GM12878 (cell line): ENCODE results near the gene IPMK. TPM values are rescaled to one million over a fixed set of nuclear protein-coding genes. Genes with fewer than 3 reads are reported as not detected.

Experiments
- CBX3 ChIP-seq: fragments of 200-600 bp; sonication (generic); IDR thresholded peaks from 2 replicates; pipeline ENCODE4 v1.6.1; 2016; ENCODE audit warnings: low read depth, borderline replicate concordance
- CREB1 ChIP-seq: IDR thresholded peaks from 2 replicates; pipeline ENCODE4 v1.6.1; 2012; ENCODE audit warnings: low read depth, mild to moderate bottlenecking, inconsistent platforms
- ESRRA ChIP-seq: IDR thresholded peaks from 2 replicates; pipeline ENCODE4 v1.6.1; 2012; ENCODE audit warnings: mild to moderate bottlenecking, low read length, improper control_type of control experiment
- MTA3 ChIP-seq: IDR thresholded peaks from 2 replicates; pipeline ENCODE4 v1.6.1; 2012; ENCODE audit warnings: low read length, inconsistent platforms, borderline replicate concordance
- PAX8 ChIP-seq: fragments of 450-650 bp; IDR thresholded peaks from 2 replicates; pipeline ENCODE4 v1.6.1; 2017; ENCODE audit warnings: mild to moderate bottlenecking, moderate library complexity
- ZNF207 ChIP-seq: fragments of 450-650 bp; IDR thresholded peaks from 2 replicates; pipeline ENCODE4 v1.6.1; 2014; ENCODE audit warnings: antibody characterized with exemption, mild to moderate bottlenecking, borderline replicate concordance
- ZSCAN29 ChIP-seq: fragments of 450-650 bp; IDR thresholded peaks from 2 replicates; pipeline ENCODE4 v1.6.1; 2017; ENCODE audit warnings: mild to moderate bottlenecking, moderate library complexity
- ZZZ3 ChIP-seq: IDR thresholded peaks from 2 replicates; pipeline ENCODE4 v1.6.1; 2011; ENCODE audit warnings: low read depth; ENCODE audit not compliant: control insufficient read depth, insufficient read length
- polyA plus RNA-seq, 11 experiments: library from polyadenylated mRNA; depleted of rRNA in 4 of 11; unstranded in 6 of 11; stranded (reverse) in 5 of 11; fragments of >200 nt; fragmentation: Nextera tagmentation in 4 of 11; fragmentation: Illumina TruSeq in 1 of 11; extraction: Ambion mirVana in 4 of 11; extraction: Trizol in 1 of 11; gene quantifications; 1 replicate in 1 of 11; 2 replicates in 10 of 11; pipeline versions ENCODE4 v1.2.1 to v1.2.3, GENCODE V29; 2011 to 2016; ENCODE audit warnings: inconsistent platforms in 2 of 11, missing spikeins in 2 of 11, low read depth in 1 of 11
- total RNA-seq, 4 experiments: library from RNA; depleted of rRNA in 3 of 4; stranded (reverse); fragments of >200 nt in 3 of 4; fragmentation: Illumina TruSeq in 1 of 4; extraction: Trizol in 1 of 4; gene quantifications; 2 replicates each; pipeline versions ENCODE4 v1.2.1 to v1.2.3, GENCODE V29; 2013 to 2021
- TF ChIP-seq, protein P1 (sequence below): IDR thresholded peaks from 2 replicates; pipeline ENCODE4 v1.6.1; 2011; ENCODE audit warnings: borderline replicate concordance, low read depth, mild to moderate bottlenecking, moderate library complexity, low read length; ENCODE audit not compliant: insufficient read depth, poor library complexity, severe bottlenecking
- TF ChIP-seq, protein P2 (sequence below): fragments of 450-650 bp; formaldehyde crosslinking; IDR thresholded peaks from 2 replicates; pipeline ENCODE4 v1.4.0; 2022; ENCODE audit warnings: mild to moderate bottlenecking, moderate library complexity
- TF ChIP-seq, protein P3 (sequence below): fragments of 450-650 bp; IDR thresholded peaks from 2 replicates; pipeline ENCODE4 v1.6.1; 2017; ENCODE audit warnings: mild to moderate bottlenecking
- TF ChIP-seq, protein P4 (sequence below): fragments of 450-650 bp; conservative IDR thresholded peaks from 2 replicates; pipeline ENCODE4 v1.6.1; 2017; ENCODE audit warnings: mild to moderate bottlenecking, moderate library complexity
- TF ChIP-seq, protein P5 (sequence below): fragments of 450-650 bp; IDR thresholded peaks from 2 replicates; pipeline ENCODE4 v1.6.1; 2017; ENCODE audit warnings: antibody characterized with exemption, mild to moderate bottlenecking, moderate library complexity
- TF ChIP-seq, protein P6 (sequence below), 3 experiments: IDR thresholded peaks in 2 of 3; conservative IDR thresholded peaks in 1 of 3; 2 replicates each; pipeline ENCODE4 v1.5.1; 2011; ENCODE audit warnings: low read depth in 3 of 3, low read length in 3 of 3, mild to moderate bottlenecking in 3 of 3, control low read depth in 2 of 3, moderate library complexity in 2 of 3, inconsistent platforms in 1 of 3, mixed read lengths in 1 of 3; ENCODE audit not compliant: control insufficient read depth in 2 of 3, insufficient read depth in 1 of 3; ENCODE audit errors: extremely low read depth in 1 of 3

The IPMK gene
- total and polyA plus RNA-seq, 10 of the 15 experiments (the other 5 are each of a cell fraction or from before 2014, with no cell fraction given), result 0.84 to 7.5 (median 3.6) TPM

DNA sequence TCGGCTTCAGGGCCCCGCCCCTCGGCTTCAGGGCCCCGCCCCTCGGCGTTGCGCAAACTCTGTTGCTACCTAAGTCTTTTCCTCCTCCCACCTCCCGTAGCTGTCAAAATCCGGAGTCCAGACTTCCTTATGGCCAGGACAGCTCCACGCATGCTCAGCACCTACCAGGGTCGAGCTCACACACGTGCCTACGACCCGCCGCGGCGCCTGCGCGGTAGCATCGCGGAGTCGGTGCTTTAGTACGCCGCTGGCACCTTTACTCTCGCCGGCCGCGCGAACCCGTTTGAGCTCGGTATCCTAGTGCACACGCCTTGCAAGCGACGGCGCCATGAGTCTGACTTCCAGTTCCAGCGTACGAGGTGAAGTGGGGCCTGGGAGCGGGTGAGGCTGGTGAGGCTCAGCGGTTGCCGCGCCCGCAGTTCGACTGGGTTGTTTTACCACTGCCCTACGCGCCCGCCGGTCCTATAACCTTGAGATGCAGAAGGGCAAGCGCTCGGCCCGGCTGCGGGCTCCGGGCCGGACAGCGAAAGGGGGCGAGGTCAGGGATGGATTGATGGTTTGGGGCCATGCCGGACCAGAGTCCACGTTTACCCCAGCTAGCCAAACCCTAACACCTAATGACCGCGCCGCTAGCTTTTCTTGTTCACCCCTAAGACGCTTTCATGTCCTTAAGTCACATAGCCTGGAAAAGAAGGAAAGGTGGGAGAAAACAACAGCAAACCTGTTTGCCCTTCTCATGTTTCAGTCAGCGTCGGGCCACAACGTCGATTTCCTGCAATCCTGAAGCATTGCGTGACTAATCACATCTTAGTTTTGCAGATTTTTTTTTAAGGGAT is 1.5 kb upstream of the IPMK start, which contains the start of gene CISD1 (continued):
- TF ChIP-seq, protein P1, sequence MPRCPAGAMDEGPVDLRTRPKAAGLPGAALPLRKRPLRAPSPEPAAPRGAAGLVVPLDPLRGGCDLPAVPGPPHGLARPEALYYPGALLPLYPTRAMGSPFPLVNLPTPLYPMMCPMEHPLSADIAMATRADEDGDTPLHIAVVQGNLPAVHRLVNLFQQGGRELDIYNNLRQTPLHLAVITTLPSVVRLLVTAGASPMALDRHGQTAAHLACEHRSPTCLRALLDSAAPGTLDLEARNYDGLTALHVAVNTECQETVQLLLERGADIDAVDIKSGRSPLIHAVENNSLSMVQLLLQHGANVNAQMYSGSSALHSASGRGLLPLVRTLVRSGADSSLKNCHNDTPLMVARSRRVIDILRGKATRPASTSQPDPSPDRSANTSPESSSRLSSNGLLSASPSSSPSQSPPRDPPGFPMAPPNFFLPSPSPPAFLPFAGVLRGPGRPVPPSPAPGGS, result no peak
- TF ChIP-seq, protein P2, sequence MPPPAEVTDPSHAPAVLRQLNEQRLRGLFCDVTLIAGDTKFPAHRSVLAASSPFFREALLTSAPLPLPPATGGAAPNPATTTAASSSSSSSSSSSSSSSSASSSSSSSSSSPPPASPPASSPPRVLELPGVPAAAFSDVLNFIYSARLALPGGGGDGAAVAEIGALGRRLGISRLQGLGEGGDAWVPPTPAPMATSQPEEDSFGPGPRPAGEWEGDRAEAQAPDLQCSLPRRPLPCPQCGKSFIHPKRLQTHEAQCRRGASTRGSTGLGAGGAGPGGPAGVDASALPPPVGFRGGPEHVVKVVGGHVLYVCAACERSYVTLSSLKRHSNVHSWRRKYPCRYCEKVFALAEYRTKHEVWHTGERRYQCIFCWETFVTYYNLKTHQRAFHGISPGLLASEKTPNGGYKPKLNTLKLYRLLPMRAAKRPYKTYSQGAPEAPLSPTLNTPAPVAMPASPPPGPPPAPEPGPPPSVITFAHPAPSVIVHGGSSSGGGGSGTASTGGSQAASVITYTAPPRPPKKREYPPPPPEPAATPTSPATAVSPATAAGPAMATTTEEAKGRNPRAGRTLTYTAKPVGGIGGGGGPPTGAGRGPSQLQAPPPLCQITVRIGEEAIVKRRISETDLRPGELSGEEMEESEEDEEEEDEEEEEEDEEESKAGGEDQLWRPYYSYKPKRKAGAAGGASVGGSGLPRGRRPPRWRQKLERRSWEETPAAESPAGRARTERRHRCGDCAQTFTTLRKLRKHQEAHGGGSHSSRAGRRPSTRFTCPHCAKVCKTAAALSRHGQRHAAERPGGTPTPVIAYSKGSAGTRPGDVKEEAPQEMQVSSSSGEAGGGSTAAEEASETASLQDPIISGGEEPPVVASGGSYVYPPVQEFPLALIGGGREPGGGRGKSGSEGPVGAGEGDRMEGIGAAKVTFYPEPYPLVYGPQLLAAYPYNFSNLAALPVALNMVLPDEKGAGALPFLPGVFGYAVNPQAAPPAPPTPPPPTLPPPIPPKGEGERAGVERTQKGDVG, result no peak
- peak; percentile 78 for TF ChIP-seq ESRRA
- peak; percentile 19; the same call in 1 of the 2 replicates for TF ChIP-seq CREB1
- no peak for TF ChIP-seq ZNF207
- no peak for TF ChIP-seq PAX8
- TF ChIP-seq ZSCAN29, result peak; percentile 44; the same call in 1 of the 2 replicates
- TF ChIP-seq, protein P3, sequence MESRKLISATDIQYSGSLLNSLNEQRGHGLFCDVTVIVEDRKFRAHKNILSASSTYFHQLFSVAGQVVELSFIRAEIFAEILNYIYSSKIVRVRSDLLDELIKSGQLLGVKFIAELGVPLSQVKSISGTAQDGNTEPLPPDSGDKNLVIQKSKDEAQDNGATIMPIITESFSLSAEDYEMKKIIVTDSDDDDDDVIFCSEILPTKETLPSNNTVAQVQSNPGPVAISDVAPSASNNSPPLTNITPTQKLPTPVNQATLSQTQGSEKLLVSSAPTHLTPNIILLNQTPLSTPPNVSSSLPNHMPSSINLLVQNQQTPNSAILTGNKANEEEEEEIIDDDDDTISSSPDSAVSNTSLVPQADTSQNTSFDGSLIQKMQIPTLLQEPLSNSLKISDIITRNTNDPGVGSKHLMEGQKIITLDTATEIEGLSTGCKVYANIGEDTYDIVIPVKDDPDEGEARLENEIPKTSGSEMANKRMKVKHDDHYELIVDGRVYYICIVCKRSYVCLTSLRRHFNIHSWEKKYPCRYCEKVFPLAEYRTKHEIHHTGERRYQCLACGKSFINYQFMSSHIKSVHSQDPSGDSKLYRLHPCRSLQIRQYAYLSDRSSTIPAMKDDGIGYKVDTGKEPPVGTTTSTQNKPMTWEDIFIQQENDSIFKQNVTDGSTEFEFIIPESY, result no peak
- TF ChIP-seq, protein P4, sequence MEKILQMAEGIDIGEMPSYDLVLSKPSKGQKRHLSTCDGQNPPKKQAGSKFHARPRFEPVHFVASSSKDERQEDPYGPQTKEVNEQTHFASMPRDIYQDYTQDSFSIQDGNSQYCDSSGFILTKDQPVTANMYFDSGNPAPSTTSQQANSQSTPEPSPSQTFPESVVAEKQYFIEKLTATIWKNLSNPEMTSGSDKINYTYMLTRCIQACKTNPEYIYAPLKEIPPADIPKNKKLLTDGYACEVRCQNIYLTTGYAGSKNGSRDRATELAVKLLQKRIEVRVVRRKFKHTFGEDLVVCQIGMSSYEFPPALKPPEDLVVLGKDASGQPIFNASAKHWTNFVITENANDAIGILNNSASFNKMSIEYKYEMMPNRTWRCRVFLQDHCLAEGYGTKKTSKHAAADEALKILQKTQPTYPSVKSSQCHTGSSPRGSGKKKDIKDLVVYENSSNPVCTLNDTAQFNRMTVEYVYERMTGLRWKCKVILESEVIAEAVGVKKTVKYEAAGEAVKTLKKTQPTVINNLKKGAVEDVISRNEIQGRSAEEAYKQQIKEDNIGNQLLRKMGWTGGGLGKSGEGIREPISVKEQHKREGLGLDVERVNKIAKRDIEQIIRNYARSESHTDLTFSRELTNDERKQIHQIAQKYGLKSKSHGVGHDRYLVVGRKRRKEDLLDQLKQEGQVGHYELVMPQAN, result peak; percentile 74
- TF ChIP-seq, protein P5, sequence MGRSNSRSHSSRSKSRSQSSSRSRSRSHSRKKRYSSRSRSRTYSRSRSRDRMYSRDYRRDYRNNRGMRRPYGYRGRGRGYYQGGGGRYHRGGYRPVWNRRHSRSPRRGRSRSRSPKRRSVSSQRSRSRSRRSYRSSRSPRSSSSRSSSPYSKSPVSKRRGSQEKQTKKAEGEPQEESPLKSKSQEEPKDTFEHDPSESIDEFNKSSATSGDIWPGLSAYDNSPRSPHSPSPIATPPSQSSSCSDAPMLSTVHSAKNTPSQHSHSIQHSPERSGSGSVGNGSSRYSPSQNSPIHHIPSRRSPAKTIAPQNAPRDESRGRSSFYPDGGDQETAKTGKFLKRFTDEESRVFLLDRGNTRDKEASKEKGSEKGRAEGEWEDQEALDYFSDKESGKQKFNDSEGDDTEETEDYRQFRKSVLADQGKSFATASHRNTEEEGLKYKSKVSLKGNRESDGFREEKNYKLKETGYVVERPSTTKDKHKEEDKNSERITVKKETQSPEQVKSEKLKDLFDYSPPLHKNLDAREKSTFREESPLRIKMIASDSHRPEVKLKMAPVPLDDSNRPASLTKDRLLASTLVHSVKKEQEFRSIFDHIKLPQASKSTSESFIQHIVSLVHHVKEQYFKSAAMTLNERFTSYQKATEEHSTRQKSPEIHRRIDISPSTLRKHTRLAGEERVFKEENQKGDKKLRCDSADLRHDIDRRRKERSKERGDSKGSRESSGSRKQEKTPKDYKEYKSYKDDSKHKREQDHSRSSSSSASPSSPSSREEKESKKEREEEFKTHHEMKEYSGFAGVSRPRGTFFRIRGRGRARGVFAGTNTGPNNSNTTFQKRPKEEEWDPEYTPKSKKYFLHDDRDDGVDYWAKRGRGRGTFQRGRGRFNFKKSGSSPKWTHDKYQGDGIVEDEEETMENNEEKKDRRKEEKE, result no peak
- no peak for TF ChIP-seq CBX3
- TF ChIP-seq ZZZ3, result no peak
- TF ChIP-seq, protein P6, sequence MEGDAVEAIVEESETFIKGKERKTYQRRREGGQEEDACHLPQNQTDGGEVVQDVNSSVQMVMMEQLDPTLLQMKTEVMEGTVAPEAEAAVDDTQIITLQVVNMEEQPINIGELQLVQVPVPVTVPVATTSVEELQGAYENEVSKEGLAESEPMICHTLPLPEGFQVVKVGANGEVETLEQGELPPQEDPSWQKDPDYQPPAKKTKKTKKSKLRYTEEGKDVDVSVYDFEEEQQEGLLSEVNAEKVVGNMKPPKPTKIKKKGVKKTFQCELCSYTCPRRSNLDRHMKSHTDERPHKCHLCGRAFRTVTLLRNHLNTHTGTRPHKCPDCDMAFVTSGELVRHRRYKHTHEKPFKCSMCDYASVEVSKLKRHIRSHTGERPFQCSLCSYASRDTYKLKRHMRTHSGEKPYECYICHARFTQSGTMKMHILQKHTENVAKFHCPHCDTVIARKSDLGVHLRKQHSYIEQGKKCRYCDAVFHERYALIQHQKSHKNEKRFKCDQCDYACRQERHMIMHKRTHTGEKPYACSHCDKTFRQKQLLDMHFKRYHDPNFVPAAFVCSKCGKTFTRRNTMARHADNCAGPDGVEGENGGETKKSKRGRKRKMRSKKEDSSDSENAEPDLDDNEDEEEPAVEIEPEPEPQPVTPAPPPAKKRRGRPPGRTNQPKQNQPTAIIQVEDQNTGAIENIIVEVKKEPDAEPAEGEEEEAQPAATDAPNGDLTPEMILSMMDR (IDR thresholded peaks at IDR 0.05 in 2 of 3, conservative IDR thresholded peaks at IDR 0.05 in 1 of 3; ENCODE audit: control insufficient read depth in 2 of 3, extremely low read depth in 1 of 3, insufficient read depth in 1 of 3, low read depth in 3 of 3, low read length in 3 of 3), result no peak
- no peak for TF ChIP-seq MTA3
